Ammon's horn (tissue), 1 donor: ENCODE data around the gene VSIG8.
"Not testable (repeated sequence)": the region's sequence is repeated elsewhere in the genome, so short reads cannot be mapped to it uniquely, and the experiment has no call there.

Experiments
- DNase-seq: peaks from one replicate; pipeline ENCODE4 v3.0.0-alpha.2; 2016; ENCODE audit warnings: low spot score

The VSIG8 gene, protein sequence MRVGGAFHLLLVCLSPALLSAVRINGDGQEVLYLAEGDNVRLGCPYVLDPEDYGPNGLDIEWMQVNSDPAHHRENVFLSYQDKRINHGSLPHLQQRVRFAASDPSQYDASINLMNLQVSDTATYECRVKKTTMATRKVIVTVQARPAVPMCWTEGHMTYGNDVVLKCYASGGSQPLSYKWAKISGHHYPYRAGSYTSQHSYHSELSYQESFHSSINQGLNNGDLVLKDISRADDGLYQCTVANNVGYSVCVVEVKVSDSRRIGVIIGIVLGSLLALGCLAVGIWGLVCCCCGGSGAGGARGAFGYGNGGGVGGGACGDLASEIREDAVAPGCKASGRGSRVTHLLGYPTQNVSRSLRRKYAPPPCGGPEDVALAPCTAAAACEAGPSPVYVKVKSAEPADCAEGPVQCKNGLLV

DNA sequence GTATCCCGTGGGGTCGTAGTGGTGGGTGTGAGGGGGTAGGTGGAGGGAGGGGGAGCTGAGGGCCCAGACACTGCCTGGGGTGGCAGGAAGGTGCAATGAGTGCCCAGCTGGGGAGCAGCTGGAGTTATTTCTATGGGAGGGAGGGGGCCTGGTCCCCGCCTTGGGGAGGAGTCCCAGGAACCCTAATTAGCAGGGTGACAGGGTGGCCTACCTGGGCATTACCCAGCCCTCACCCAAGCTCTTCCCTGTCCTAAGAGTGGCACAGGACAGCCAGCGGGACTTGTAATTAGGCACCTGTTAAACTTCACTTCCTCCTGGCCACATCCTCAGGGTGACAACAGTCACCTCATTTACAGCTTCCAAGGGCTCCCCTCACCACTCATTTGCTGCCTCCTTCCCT lies at the start of gene VSIG8:
Gene VSIG8 (minus strand): TSS at position 101 of the 400 bp plus-strand sequence. CDS start 136 bp downstream, outside the sequence.
- DNase-seq, result no peak

DNA sequence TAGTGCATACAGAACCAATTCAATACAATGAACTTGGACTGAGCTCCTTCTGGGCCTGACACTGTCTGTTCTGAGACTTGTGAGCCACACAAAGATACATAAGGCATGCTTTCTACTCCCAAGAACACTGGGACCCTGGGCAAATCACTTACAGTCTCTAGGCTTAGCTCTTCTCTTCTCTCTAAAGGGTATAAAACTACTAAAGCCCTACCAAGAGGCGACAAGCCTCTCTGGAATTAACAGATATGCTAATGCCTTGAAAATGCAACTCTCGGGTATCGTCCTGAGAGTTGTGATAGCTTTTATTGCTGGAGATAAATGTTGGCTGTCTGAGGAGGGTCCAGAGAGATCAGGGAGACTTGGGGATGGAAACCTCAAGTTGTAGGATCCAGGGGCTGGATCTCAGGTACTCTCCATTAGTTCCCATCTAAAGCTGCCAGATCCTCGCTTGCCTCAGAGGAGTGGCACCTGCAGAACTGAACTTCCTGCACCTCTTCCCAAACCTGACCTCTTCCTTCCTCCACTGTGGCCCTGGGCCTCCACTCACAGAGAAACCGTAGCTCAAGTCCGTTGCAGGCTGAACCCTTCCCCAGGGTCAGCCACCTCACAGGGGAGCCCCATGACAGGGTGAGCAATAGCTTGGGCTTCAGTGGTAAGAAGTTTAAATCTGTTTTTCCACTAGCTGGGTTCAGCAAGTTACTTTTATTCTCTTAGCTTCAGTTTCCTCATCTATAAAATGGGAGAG lies 49.0 kb upstream of the VSIG8 start:
- DNase-seq, result no peak

DNA sequence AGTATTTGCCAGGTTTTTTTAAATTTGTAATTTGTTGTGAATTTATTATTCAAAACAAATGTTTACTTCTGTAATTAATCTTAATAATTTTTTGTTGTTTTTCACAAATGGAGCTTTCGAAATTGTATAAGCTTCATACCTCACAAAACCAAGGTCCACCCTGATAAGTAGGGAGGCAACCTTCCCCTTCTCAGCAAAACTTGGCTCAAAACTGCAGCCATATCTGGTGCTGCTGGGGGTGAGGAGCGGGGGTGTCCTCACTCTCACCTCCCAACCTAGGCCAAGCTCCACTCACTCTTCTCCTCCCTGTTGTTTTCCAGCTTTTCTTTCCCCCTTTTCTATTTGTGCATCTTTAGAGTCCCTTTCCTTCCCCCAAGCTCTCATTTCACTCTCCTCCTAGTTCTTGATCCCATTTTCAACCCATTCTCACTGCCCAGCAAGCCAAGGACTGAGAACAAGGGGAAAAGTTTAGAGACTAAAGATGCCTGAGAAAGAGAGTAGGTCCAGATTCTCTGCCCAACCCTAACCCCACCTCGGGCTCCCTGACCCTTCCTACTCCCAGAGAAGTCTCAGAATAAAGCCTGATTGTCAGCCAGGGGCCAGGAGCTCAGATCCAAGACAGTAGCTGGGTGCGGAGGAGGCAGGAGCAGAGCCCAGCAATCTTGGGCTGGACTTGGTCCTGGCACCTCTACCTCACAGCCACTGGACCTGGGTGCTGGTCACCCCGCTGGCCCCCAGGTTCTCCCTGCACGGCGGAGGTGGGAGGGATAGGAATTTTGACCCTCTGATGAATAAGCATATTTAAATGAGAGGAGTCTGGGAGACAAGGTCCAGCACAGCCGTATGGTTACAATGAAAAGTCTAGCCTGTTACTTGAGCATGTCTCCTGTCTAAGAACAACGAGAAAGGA lies 45.8 kb upstream of the VSIG8 start:
- no peak for DNase-seq

DNA sequence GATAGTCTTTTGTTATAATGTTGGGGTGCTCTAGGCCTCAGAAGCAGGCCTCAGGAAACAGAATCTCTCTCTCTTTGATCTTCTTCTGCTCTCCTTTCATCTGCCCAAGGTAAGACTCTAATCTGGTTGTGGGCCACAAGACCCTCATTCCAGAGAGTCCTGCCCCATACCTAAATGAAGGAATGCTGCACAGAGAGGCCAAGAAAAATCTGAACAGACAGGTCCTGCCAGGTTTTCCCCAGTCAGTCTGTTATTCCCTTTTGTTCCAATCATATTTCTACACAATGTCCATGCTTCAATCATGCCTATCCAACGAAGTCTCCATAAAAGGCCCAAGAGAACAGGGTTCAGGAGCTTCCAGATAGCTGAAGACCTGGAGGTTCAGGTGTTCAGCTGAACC lies 44.5 kb upstream of the VSIG8 start:
- no peak for DNase-seq

DNA sequence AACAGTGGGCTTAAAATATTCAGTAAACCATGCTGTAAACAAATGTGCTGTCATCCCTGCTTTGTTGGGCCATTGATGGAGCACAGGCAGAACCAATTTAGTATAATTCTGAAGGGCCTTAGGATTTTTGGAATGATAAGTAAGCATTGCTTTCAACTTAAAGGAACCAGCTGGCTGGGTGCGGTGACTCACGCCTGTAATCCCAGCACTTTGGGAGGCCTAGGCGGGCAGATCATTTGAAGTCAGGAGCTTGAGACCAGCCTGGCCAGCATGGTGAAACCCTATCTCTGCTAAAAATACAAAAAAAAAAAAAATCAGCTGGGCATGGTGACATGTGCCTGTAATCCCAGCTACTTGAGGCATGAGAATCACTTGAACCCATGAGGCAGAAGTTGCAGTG lies 41.6 kb upstream of the VSIG8 start:
- not testable (repeated sequence) for DNase-seq

DNA sequence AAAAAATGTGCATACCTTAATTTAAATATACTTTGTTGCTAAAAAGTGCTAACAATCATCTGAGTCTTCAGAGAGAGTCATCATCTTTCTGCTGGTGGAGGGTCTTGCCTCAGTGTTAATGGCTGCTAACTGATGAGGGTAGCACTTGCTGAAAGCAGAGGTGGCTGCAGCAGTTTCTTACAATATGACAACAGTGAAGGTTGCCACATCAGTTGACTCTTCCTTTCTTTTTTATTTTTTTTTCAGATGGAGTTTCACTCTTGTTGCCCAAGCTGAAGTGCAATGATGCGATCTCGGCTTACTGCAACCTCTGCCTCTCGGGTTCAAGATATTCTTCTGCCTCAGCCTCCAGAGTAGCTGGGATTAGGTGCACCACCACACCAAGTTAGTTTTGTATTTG lies 40.1 kb upstream of the VSIG8 start:
- no peak for DNase-seq

DNA sequence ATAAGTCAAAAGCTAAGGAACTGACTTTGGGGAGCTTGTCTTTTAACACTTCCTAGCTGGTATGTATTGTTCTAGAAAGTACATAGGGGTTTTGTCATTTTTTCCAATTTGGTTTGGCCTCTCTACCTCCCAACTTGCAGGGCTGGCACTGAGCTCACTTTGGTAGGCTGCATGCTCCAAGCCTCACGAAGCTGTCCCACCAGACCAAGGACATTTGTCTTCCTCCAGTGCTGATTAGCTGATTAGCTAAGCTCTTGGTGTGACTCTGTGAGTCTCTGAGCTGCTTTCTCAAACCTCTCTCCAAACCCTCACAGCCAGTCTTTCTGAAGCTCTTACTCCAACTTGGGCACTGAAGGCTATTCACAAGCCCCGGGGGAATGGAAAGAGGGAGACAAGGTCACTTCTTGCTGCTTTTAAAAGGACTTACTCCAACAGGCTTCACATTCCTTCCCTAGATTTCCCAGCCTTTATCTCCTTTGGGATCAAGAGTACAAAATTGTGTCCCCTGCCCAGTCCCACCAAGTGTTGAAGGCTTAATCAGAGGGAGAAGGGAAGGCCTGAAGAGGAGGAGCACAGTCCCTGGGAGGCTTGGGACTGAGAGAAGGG lies 38.4 kb upstream of the VSIG8 start:
- DNase-seq, result no peak

DNA sequence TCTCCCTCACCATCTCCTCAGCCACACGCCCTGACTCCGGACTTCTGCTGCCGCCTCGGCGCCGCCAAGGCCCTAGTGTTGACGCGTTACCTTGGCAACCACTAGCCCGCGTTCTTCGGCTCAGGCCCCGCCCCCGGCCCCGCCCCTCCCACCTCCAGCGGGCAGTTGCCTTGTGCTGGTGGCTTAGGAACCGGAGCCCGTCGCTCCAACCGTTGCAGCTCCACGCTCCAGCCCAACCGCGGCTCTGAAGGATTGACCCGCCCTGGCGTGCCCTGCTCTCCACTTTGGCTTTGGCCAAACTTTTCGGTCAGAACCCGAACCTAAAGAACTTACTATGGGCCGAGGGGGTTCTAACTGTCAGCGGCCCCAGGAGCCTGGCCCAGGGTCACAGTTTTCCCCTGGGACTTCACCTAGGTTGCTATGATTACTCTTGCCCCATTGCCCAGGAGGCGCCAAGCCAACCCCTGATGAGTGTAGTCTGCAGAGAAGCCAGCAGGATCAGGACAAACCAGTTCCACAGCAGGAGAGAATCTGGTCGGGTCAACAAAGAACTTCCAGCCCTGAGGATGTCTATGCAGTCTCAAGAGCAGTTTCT lies 37.7 kb upstream of the VSIG8 start, which contains the start of gene CFAP45:
Gene CFAP45 (minus strand): TSS at position 80 of the 595 bp plus-strand sequence. CDS start 67 bp downstream, at position 13.
- peak; percentile 20 for DNase-seq

DNA sequence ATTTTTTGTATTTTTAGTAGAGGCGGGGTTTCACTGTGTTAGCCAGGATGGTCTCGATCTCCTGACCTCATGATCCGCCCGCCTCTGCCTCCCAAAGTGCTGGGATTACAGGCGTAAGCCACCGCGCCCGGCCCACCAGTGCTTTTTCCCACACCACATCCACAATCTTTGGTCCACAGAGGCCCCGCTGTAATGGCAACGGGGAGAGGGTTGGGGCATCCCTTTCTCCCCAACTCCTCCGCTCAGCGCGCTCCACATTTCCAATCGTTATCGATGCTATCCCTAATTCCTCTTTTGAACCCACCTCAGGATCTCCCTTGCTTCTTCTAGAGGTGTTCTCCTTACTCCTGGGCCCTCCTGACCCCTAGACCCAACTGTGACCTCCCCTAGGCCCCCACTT lies 37.2 kb upstream of the VSIG8 start:
- DNase-seq, result not testable (repeated sequence)

DNA sequence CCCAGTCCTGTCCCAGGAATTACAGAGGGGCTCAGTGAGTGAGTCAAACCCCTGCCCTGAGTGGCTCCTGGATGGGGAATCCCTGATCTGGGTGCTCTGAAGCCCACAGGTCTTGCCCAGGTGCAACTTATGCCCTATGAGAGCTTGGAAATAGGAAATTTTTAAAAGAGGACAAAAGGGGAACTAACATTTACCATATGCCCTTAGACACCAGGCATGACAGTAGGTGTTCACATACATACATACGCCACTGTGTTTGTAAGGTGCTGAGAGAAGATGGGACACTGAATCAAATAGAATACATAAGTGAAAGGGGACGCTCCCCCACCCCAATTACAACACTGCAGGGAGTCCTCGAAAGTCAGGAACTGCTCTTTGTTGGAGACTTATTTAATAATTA lies 36.1 kb upstream of the VSIG8 start:
- no peak for DNase-seq

DNA sequence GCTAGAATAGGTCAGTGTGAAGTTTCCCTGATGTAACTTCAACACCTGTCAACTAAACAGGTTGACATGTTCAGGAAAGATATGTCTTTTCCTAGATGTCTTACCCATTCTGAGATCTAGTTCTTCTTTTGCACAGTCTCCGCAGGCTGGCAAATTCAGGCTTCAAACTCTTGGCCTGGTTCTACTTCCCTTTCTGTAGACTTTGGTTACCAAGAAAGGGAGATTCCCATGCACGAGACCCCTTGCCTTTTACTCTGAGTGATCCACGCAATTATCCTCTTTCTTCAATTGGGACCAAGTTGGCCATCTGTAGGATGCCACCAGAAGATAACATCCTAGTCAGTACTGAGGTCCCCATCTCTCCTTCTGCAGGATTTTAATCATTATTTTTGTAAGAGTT lies 35.5 kb upstream of the VSIG8 start:
- peak; percentile 25 for DNase-seq

DNA sequence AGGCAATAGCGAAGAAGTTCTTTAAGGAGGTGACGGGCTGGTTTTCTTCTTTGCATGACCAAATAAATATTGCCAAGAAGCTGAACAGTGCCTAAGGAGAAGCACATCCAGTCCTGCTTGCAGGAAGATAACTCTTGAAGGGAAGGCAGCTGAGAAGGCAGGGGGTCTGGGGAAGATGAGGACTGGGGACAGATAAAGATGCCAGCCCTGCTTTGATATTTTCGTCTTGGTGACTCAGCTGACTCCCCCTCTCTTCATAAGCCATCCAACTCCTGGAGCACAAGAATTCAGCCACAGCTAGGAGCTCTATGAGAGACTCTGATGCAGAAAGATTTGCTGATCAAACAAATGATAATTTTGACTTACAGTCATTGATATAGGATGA lies 34.1 kb upstream of the VSIG8 start:
- DNase-seq, result no peak

DNA sequence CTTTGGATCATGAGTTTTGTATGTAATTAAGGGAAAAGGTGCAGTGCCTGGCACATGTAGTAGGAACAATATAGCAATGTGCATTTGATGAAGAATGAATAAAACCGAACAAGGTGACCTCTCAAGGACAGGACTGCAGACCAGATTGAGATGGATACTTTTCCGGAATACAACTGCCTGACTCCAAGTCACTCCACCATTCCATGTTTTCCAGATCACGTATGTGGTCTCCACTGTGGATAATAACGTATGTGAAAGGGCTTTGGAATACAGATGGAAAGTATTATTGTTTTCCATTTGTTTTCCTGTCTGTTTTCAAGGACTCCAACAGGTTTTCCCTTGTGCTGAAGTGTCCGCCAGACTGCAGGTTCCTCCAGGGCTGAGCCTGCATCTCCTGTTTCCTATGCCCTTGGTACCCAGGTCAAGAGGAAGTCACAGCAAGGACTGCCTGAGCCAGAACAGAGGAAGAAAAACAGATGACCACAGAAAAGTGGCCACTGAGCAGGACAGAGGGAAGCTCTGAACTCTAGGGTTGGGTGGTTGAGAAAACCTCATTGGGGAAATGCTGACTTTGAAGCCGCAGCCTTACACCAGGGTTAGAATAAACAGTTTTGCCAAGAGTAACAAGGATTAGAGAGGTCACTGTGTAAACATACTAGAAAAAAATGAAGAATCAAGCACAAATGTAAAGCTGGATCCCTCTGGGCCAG lies 33.5 kb upstream of the VSIG8 start:
- DNase-seq, result peak; percentile 65

DNA sequence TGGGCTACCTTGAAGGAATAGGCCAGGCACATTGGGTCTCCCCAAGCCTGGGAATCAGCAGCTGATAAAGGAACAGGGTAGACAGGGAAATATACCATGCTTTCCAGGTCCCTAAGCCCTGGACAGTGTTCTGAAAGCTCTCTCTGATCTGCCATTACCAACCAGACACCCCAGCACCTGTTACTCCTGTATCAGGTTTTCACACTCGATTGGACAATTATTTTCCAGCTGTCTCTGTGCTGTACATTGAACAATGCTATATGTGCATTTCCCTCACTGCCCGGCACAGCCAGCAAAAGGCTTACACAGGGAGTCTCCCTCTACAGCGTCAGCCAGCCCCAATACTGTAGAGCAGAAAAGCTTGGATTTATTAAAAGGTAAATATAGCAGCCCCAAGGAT lies 32.8 kb upstream of the VSIG8 start:
- DNase-seq, result no peak

DNA sequence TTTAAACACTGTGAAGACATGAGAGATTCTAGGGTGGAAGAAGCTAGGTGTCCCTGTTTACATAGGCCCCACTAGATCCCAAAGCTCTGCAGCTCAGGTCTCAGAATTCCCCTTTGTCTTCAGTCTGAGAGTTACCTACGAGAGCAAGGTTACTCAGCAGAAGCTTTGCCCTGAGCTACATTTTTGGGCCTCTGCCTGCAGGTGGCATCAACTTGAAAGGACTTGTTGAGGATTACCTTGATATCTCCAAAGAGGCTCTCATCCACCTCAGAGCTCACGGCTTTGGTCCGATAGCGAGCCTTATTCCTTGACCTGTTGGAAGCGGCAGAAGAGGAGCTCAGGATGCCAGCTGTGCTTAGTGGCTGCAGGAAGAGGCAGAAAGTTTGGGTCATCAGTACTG lies 30.5 kb upstream of the VSIG8 start:
- DNase-seq, result no peak

DNA sequence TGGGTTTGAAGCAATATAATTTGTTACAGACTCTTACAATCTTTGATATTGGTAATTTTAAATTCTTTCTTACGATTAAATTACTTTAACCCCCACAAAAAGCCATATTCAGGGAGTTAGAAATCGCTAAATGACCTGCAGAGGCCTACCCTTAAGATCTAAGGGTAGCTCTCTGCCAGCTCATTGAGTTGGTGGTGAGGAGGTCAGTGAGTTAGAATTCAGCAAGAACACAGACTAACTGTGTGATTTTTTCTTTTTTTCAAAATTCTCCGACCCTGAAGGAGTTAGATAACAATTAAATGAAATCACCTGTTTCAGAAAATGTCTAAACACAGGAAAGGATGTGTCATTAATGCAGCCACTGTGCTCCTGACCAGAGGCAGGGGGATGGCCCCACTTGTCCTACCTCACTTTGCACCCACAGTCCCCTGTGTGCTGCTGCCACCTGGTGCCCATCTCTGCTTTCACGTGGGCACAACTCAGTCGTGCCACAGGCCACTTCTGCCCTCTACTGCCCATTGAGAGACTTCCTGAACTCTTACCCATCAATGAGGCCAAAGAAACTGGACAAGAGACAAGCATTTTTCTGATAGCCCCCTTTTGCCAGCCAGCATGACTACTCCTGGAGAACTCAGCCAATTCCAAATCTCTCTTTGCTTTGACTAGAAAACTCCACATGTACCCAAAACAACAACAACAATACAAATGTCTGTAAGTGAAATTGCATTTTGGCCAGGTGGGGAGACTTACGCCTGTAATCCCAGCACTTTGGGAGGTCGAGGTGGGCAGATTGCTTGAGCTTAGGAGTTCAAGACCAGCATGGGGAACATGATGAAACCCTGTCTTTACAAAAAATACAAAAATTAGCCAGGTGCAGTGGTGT lies 29.1 kb upstream of the VSIG8 start:
- DNase-seq, result peak; percentile 94

DNA sequence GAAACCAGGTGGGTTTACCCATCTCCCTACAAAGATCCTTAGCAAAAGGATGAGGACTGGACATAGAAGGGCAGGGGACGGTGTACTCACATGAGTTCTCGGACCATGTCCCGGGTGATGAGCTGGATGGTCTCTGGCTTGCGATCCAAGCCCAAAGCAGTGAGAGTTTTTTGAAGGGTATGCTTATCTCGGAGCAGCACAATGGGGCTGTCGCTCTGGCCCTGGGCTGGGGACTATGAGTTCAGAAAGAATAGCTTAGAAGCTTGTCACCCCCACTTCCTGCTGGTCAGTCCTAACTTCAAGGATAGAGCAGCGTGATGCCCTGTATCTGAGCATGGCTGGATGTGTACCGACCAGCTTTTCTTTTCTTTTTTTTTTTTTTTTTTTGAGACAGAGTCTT lies 27.9 kb upstream of the VSIG8 start:
- DNase-seq, result no peak

DNA sequence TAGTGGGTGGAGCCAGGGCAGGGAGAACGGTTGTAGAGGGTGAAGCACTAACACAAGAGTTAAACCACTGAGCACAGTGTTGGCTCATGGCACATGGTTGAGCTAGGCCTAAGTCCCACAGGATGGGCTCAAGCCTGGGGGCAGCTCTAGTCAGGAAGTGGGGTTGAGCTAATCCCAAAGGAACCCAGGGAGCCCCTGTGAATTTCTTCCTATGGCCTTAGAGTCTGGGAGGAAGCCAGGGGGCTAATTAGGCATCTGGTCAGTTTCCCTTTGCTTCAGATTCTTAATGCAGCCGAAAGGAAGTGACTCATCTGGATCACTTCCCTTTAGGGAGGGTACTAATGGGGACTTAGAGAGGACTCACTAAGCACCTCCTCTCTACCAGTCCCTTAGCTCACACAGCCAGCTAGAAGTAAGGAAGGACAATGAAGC lies 27.4 kb upstream of the VSIG8 start:
- peak; percentile 60 for DNase-seq

DNA sequence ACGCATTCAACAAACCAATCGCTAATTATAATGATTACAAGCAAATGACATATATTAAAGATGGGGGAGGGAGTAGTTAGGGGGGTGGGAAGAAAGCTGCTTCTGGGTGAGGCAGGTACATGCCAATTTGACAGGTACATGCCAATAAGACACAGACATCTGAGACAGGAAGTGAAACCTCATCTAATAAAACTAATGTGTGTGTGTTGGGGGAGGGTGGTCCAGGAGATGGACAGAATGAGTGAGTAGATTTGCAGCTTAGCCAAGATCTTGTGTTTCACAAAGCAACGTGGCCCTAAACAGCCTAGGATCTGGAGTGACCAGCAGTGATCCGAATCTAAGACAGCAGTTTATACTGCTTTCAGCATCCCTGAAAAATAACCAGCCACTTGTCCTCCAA lies 26.7 kb upstream of the VSIG8 start:
- no peak for DNase-seq

DNA sequence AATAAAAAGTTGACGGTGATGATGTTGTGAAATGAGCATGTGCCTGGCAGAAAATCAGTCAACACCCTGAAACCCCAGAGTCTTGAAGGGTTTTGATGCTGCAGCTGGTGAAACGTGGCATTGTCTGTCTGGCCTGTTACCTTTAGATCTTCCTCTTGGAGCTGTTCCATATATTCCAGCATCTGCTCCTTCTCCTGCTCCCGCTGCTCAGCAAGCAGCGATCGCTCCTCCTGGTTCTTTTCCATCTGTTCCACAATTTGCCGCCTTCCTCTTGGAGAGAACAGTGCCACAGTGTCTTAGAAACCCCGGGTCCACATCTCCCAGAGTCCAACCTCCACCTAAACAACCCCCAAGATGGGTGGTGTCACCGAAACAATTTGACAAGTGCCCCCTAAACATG lies 21.8 kb upstream of the VSIG8 start:
- no peak for DNase-seq
